Measurements from ENCODE around the gene CDH20.

CDH20 gene

GRCh38 chr18:61352059-61352458, 18.8 kb downstream of the CDH20 start:
- Histone ChIP-seq H3K27ac (ENCODE audit: extremely low read depth, low read depth, low read length) (no peak overlapping the region), H3K9me3 (ENCODE audit: control insufficient read depth, insufficient read depth, low read depth, low read length) (no peaks in the 10 kb centered on the region), H3K4me1 (ENCODE audit: control insufficient read depth, insufficient read depth, low read length) (peaks cover 9% of the 10 kb centered on the region), H3K4me3 (ENCODE audit: low read depth, low read length) (no peak overlapping the region), H3K36me3 (ENCODE audit: control insufficient read depth in 2 of 2, insufficient read depth in 1 of 2, low read length in 2 of 2) (no peaks in the 10 kb centered on the region)
- POLR2A ChIA-PET, result no interaction called here
- TF ChIP-seq INSM2 (tag by site-specific recombination; IDR thresholded peaks at IDR 0.05), result no peak
- TF ChIP-seq ZNF341 (tag by site-specific recombination; IDR thresholded peaks at IDR 0.05; ENCODE audit: low read depth), result no peak
- no peak for TF ChIP-seq ZNF791 (tag by site-specific recombination; IDR thresholded peaks at IDR 0.05)
- TF ChIP-seq OSR2 (tag by site-specific recombination; IDR thresholded peaks at IDR 0.05), result no peak
- TF ChIP-seq HOXD13 (CRISPR knock-in tag; IDR thresholded peaks at IDR 0.05; ENCODE audit: borderline replicate concordance), result no peak
- TF ChIP-seq ZNF677 (tag by site-specific recombination; IDR thresholded peaks at IDR 0.05), result no peak
- TF ChIP-seq ZNF626 (tag by site-specific recombination; IDR thresholded peaks at IDR 0.05), result no peak
- TF ChIP-seq PBX3 (CRISPR knock-in tag; IDR thresholded peaks at IDR 0.05), result no peak
- no peak for TF ChIP-seq IKZF3 (tag by site-specific recombination; IDR thresholded peaks at IDR 0.05)
- no peak for TF ChIP-seq SCRT2 (tag by site-specific recombination; IDR thresholded peaks at IDR 0.05)
- TF ChIP-seq ZNF596 (tag by site-specific recombination; IDR thresholded peaks at IDR 0.05), result no peak
- CTCF ChIA-PET, result interaction anchor here (2.1 kb wide), 1 partner anchor 30 kb away, joined by 6 read pairs; no protein-coding TSS in a partner anchor

- CTCF ChIA-PET, result no interaction called here
- no peak overlapping the region for H3K27ac ChIP-seq (ENCODE audit: extremely low read depth, low read depth, low read length)
- no peaks in the 10 kb centered on the region for H3K9me3 ChIP-seq (ENCODE audit: control insufficient read depth, insufficient read depth, low read depth, low read length)
- POLR2A ChIA-PET, result no interaction called here
- no peak overlapping the region for H3K4me3 ChIP-seq (ENCODE audit: low read depth, low read length)
- no peaks in the 10 kb centered on the region for H3K36me3 ChIP-seq (ENCODE audit: control insufficient read depth in 2 of 2, insufficient read depth in 1 of 2, low read length in 2 of 2)
- H3K4me1 ChIP-seq (ENCODE audit: control insufficient read depth, insufficient read depth, low read length), result peaks cover 9% of the 10 kb centered on the region
- TF ChIP-seq FEZF1 (tag by site-specific recombination; IDR thresholded peaks at IDR 0.05) (no peak), YY1 (tag by site-specific recombination; IDR thresholded peaks at IDR 0.05) (no peak), ZNF239 (tag by site-specific recombination; IDR thresholded peaks at IDR 0.05) (no peak), ZNF132 (tag by site-specific recombination; IDR thresholded peaks at IDR 0.05; ENCODE audit: borderline replicate concordance) (no peak), MEIS1 (CRISPR knock-in tag; IDR thresholded peaks at IDR 0.05; ENCODE audit: borderline replicate concordance) (no peak), ZNF513 (tag by site-specific recombination; IDR thresholded peaks at IDR 0.05) (no peak), PRDM2 (tag by site-specific recombination; IDR thresholded peaks at IDR 0.05; ENCODE audit: borderline replicate concordance) (no peak), ZSCAN18 (tag by site-specific recombination; IDR thresholded peaks at IDR 0.05) (no peak), ZNF18 (tag by site-specific recombination; IDR thresholded peaks at IDR 0.05) (no peak), ZNF37A (tag by site-specific recombination; IDR thresholded peaks at IDR 0.05) (no peak)
Measured at GRCh38 chr18:61352611-61353010, 19.4 kb downstream of the CDH20 start.
